ENCODE data around the gene RABL6. TPM values are rescaled to one million over a fixed set of nuclear protein-coding genes. Genes with fewer than 3 reads are reported as not detected.

RABL6 gene
- total RNA-seq, 4 donors from 2014 or later = 63.0 to 74.5 (median 71.3) TPM

GRCh38 chr9:136790640-136791515, 16.9 kb upstream of the RABL6 start, which contains the start of gene TMEM141:
Gene TMEM141, plus strand, starts transcription at chr9:136791344. Its CDS starts 27 bp downstream, at chr9:136791371.
- peak in 1 of 5 experiments; percentile 9 for TF ChIP-seq CTCF (IDR thresholded peaks at IDR 0.05)
- peak; percentile 16 to 76 for TF ChIP-seq POLR2A (IDR thresholded peaks at IDR 0.05)
- TF ChIP-seq EP300 (IDR thresholded peaks at IDR 0.05) = peak; percentile 89 to 97
- 1% methylated on average over 32 to 38 of the region's 70 CpGs for WGBS, 2 donors
- peaks cover 0 to 48% (median 25%) of the 10 kb centered on the region in 4 donors for H3K4me1 ChIP-seq
- H3K36me3 ChIP-seq = peaks cover 0 to 22% (median 0%) of the 10 kb centered on the region in 3 donors
- peak; percentile 100 for DNase-seq (ENCODE audit: low spot score in 2 of 2)
- H3K4me3 ChIP-seq = peak within 1 kb of the TSS; percentile 64 to 89 (median 75)
- peak within 1 kb of the TSS; percentile 89 to 98 (median 92) for H3K27ac ChIP-seq
- H3K27me3 ChIP-seq = peaks cover 0 to 2% of the 10 kb centered on the region in 2 donors
- no peaks in the 10 kb centered on the region for H3K9me3 ChIP-seq

GRCh38 chr9:136791516-136792276, 16.1 kb upstream of the RABL6 start:
- no peaks in the 10 kb centered on the region for H3K9me3 ChIP-seq
- H3K27me3 ChIP-seq = peaks cover 0 to 7% of the 10 kb centered on the region in 2 donors
- H3K27ac ChIP-seq = peak overlapping the region; percentile 89 to 98 (median 92)
- peak in 1 of 2 donors; percentile 42 for DNase-seq (ENCODE audit: low spot score in 2 of 2)
- peaks cover 0 to 50% (median 25%) of the 10 kb centered on the region in 4 donors for H3K4me1 ChIP-seq
- H3K36me3 ChIP-seq = peaks cover 0 to 22% (median 0%) of the 10 kb centered on the region in 3 donors
- H3K4me3 ChIP-seq = peak overlapping the region; percentile 64 to 89 (median 75)
- 6 to 15% methylated on average over 7 to 8 of the region's 29 CpGs for WGBS, 2 donors
- TF ChIP-seq CTCF (IDR thresholded peaks at IDR 0.05) = peak; percentile 82 to 92 (median 87)
- TF ChIP-seq POLR2A (IDR thresholded peaks at IDR 0.05) = no peak
- TF ChIP-seq EP300 (IDR thresholded peaks at IDR 0.05) = no peak

- DNase-seq (ENCODE audit: low spot score in 2 of 2) = no peak
- Histone ChIP-seq H3K27me3 (peaks cover 0 to 12% of the 10 kb centered on the region in 2 donors), H3K4me3 (peak overlapping the region in 2 of 4 donors; percentile 79 to 89), H3K4me1 (peaks cover 0 to 47% (median 18%) of the 10 kb centered on the region in 4 donors), H3K9me3 (no peaks in the 10 kb centered on the region), H3K36me3 (peaks cover 0 to 22% (median 0%) of the 10 kb centered on the region in 3 donors), H3K27ac (peak overlapping the region in 2 of 4 donors; percentile 89 to 98)
- TF ChIP-seq EP300 (IDR thresholded peaks at IDR 0.05) (no peak), POLR2A (IDR thresholded peaks at IDR 0.05) (no peak), CTCF (IDR thresholded peaks at IDR 0.05) (no peak)
- WGBS, 2 donors = 73 to 85% methylated on average over 15 of the region's 15 CpGs
Measured at GRCh38 chr9:136792321-136793085, 15.2 kb upstream of the RABL6 start.

GRCh38 chr9:136793086-136793946, 14.4 kb upstream of the RABL6 start:
- no peak for TF ChIP-seq EP300 (IDR thresholded peaks at IDR 0.05)
- TF ChIP-seq CTCF (IDR thresholded peaks at IDR 0.05) = no peak
- TF ChIP-seq POLR2A (IDR thresholded peaks at IDR 0.05) = no peak
- WGBS, 2 donors = 81 to 82% methylated on average over 17 of the region's 17 CpGs
- Histone ChIP-seq H3K4me3 (no peak overlapping the region), H3K36me3 (peaks cover 0 to 22% (median 0%) of the 10 kb centered on the region in 3 donors), H3K9me3 (no peaks in the 10 kb centered on the region), H3K27me3 (peaks cover 0 to 20% of the 10 kb centered on the region in 2 donors), H3K4me1 (peaks cover 0 to 42% (median 16%) of the 10 kb centered on the region in 4 donors), H3K27ac (peak overlapping the region in 1 of 4 donors; percentile 98)
- DNase-seq (ENCODE audit: low spot score in 2 of 2) = no peak
